PC-3 (cell line): ENCODE results near the gene FGB.

ENCODE experiments used
- CTCF ChIP-seq: fragments of 300-600 bp; sonication (generic); conservative IDR thresholded peaks from 2 replicates; pipeline ENCODE4 v1.5.1; 2017; ENCODE audit warnings: antibody characterized with exemption, low read depth, mild to moderate bottlenecking, low read length
- EZH2 ChIP-seq: fragments of 300-600 bp; sonication (generic); IDR thresholded peaks from one replicate; pipeline ENCODE4 v1.6.1; 2017; ENCODE audit warnings: antibody characterized with exemption, mild to moderate bottlenecking, low read length; ENCODE audit not compliant: unreplicated experiment

GRCh38 chr4:154617820-154618317 is 55.1 kb downstream of the FGB start:
- TF ChIP-seq CTCF (no peak), EZH2 (no peak)
